Stimulated activated naive CD8-positive, alpha-beta T cell treated with anti-CD3 and anti-CD28 coated beads, Interleukin-15, amount 100 ng/mL, for 72 hours (primary cell): Measurements from ENCODE around the gene TMEM18.
A peak's percentile ranks its signal among the peaks of the same experiment; 100 is the strongest.

Experiments
- ATAC-seq: fragments of 150-1000 bp; cut with Tn5 transposase; 2 replicates; pipeline ENCODE4 v1.10.0; 2021; ENCODE audit warnings: mild to moderate bottlenecking, moderate library complexity
- DNase-seq, 2 donors: peaks; one replicate each; pipeline ENCODE4 v3.0.0; 2021 to 2022
- H3K27ac Mint-ChIP-seq, 2 donors: one replicate each; pipeline ENCODE4 v1.8.0; 2022; ENCODE audit warnings: mild to moderate bottlenecking in 2 of 2, mixed read lengths in 2 of 2, moderate library complexity in 2 of 2
- H3K27me3 Mint-ChIP-seq: one replicate; pipeline ENCODE4 v1.8.0; 2022; ENCODE audit warnings: mixed read lengths
- H3K4me1 Mint-ChIP-seq: one replicate; pipeline ENCODE4 v1.8.0; 2022; ENCODE audit warnings: mild to moderate bottlenecking, mixed read lengths
- H3K4me3 Mint-ChIP-seq, 2 donors: one replicate each; pipeline ENCODE4 v1.8.0; 2022; ENCODE audit warnings: mild to moderate bottlenecking in 2 of 2, mixed read lengths in 2 of 2, moderate library complexity in 1 of 2
- H3K9me3 Mint-ChIP-seq, 2 donors: one replicate each; pipeline ENCODE4 v1.8.0; 2022; ENCODE audit warnings: mixed read lengths in 2 of 2

TMEM18 gene

DNA sequence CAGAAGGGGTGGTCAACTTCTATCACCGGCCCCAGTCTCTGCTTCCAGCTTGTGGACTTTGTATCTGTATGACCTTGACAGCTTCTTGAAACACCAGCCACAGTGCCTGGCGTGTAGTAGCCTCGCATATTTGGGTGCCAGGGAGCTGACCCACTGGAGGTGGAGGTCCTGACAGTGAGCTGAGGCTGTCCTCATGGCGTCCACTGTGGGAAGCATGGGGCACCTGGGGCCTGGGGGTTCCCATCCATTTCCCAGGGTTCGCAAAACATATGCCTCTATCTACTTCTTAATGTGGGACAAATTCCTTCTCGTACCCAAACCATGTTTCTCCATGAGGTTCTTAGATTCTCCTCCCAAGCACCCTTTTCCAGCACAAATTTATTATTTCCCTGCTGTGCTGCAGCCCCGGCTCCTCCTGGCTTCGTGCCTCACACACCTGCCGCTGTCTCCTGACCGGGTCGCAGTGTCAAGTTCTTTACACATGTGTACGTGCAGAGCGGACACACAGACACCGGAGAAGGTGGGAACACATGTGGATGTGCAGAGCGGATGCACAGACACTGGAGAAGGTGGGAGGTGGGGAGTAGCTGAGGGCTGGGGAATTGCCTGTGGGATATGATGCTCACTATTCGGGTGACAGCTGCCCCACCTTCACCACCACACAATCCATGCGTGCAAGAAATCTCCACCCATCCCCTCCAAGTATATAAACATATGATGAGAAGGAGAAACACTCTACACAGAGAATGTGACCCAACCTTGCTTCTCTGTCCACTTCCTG lies 23.4 kb downstream of the TMEM18 start:
- H3K9me3 Mint-ChIP-seq: no peaks in the 10 kb centered on the region
- ATAC-seq (no peak), DNase-seq (no peak)
- H3K4me1 Mint-ChIP-seq: peaks cover 44% of the 10 kb centered on the region
- H3K27ac Mint-ChIP-seq: no peak overlapping the region
- H3K4me3 Mint-ChIP-seq: no peak overlapping the region
- no peaks in the 10 kb centered on the region for H3K27me3 Mint-ChIP-seq

DNA sequence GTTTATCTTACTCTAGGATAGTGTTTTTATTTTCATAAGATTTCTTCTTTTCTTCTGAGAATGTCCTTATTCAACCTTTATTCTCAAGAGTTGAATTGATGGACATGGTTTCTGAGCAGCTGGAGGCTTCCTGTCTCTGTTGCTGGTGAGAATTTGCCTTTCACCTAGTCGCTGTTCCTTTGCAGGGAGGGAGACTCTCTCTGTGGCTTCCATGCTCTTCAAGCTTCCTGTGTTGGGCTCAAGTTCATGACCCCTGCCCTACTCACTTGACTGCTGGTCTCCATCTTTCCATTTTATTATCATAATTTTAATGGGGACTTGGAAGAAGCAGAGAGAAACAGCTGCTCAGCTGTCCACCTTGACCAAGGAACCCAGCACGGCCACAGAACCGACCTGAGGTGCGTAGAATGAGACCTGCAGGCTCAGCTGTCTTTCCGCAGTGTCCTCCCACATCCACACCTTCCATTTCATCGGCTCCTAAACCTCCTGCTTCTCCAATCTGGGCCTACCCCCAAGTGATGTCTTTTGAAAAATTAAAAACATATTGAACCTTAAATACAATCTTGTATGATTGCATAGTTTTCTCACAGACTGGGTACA lies 24.2 kb downstream of the TMEM18 start:
- no peak overlapping the region for H3K4me3 Mint-ChIP-seq
- peak overlapping the region in 1 of 2 donors; percentile 57 for H3K27ac Mint-ChIP-seq
- no peaks in the 10 kb centered on the region for H3K9me3 Mint-ChIP-seq
- no peaks in the 10 kb centered on the region for H3K27me3 Mint-ChIP-seq
- ATAC-seq (no peak), DNase-seq (no peak)
- H3K4me1 Mint-ChIP-seq: peaks cover 44% of the 10 kb centered on the region

DNA sequence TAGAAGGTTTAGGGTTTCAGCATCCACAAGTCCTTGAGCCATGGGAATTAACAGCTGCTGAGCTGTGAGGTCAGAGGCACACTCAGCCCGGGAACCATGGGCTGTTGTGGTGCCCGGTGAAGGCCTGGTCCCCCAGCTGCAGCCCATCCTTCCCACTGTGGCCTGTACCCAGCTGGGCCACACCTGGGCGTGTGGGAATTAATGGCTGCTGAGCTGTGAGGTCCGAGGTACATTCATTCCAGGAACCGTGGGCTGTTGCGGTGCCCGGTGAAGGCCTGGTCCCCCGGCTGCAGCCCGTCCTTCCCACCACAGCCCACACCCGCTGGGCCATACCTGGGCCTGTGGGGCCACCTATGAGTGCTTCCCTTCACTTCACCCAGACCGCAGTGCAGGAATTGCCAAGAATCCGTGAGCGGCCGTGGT lies 25.2 kb downstream of the TMEM18 start:
- Mint-ChIP-seq H3K4me1 (peaks cover 40% of the 10 kb centered on the region), H3K27me3 (peaks cover under 1% of the 10 kb centered on the region), H3K4me3 (no peak overlapping the region), H3K9me3 (no peaks in the 10 kb centered on the region), H3K27ac (no peak overlapping the region)
- DNase-seq (no peak), ATAC-seq (no peak)

DNA sequence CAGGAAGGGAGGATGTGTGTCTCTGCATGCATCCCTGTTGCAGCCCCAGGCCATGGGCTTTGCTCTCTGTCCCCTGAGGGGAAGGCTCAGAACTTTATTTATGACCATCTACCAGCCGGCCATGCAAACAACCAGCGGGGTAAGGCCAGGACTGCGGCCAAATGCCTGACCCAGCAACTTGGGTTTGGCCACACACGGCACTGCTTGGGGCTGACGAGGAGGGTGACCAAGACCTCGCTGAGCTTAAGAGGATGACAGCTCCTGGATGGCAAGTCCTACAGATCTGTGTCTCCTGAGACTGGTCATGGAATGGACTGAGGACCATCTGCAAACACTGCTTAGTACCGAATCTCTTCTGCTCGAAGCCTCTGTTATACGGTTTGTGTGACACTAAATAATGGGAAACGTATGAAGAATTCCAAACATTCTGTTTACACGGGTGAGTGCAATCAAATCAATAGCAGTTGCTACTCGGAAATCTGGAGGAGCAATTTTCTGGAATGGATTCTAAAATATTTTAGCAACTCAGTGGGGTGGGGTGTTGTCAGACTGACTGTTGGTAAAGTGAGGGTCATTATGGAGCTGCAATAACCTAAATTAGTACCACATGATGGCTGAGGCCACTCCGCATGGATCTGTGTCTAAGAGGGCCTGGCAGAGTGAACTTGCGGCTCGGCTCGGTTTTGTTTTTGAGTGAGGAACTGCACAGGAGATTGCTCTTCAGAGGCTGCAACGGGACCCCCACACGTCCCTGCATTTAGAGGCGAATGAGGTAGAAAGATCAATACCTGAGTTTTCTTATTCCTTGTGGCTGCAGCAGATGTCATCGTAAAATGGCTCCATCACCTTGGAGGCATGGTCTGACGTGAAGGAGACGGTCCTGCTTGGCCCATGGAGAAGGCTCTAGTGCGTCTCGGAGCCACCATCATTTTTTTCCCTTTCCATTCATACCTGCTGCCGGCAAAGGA lies 26.6 kb downstream of the TMEM18 start:
- peaks cover 31% of the 10 kb centered on the region for H3K4me1 Mint-ChIP-seq
- H3K27ac Mint-ChIP-seq: no peak overlapping the region
- DNase-seq: no peak
- peaks cover 11% of the 10 kb centered on the region for H3K27me3 Mint-ChIP-seq
- H3K4me3 Mint-ChIP-seq: no peak overlapping the region
- ATAC-seq: no peak
- H3K9me3 Mint-ChIP-seq: no peaks in the 10 kb centered on the region

DNA sequence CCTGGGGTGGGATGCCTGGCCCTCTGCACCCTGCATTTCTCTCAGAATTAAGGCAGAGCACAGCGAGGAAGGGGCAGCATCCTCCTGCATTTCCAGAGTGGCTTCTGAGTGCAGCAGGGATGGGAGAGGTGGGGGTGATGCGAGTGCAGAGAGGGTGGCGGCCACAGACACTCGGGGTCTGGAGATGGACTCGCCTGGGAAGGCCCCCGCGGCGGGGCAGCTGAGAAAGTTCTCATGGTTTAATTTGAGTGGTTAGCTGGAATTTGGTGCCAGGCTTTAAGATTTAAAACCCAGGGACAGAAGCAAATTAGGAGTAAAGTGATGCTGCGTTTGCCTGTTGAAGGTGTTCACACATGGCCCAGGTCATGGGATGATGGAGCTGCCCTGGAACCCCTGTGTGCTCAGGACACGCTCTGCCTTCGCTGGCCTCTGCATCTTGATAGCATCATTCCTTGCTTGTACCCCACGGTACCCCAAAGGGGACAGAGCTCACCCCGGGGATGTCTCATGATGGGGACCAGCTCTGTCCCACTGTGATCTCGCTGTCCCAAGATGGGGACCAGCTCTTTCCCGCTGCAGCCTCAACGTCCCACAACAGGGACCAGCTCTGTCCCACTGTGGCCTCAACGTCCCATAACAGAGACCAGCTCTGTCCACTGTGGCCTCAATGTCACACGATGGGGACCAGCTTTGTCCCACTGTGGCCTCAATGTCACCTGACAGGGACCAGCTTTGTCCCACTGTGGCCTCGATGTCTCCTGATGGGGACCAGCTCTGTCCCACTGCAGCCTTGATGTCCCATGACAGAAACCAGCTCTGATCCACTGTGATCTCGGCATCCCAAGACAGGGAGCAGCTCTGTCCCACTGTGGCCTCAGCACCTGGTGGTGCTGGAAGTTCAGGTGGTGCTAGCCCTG lies 27.5 kb downstream of the TMEM18 start:
- Mint-ChIP-seq H3K9me3 (no peaks in the 10 kb centered on the region), H3K4me1 (peaks cover 21% of the 10 kb centered on the region), H3K4me3 (no peak overlapping the region), H3K27me3 (peaks cover 11% of the 10 kb centered on the region), H3K27ac (no peak overlapping the region)
- ATAC-seq (no peak), DNase-seq (peak in 1 of 2 donors; percentile 2)

DNA sequence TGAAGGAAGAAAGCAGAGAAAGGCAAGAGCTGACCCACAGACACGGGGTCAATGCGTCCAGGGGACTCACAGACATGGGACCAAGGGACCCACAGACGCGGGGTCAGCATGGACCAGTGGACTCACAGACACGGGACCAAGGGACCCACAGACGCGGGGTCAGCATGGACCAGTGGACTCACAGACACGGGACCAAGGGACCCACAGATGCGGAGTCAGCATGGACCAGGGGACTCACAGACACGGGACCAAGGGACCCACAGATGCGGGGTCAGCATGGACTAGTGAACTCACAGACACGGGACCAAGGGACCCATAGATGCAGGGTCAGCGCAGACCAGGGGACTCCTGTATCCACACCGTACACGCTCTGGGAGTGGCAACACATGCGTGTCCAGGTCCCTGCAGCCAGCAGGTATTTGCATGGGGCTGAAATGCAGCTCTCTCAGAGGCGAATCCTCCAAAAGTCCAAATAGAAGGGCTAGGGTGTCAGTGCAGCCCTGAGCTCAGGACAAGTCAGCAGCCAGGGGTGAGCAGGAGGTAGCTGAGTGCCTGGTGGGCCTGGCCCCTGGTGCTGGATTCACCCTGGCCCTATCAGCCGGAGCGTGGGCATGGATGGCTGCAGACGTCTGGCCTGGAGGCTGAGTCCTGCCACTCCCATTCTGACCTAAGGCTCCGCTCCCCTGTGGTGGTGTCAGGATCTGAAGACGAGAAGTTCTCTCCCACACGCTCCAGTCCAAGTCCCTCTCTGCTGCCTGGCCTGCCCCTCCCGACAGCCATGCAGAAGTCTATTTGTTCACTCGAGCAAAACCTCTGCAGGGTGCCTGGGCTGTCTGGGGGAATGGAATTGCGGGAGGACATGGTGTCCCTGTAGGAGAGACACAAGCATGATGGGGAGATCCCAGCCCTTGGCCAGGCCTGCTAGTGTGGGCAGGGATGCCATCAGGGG lies 28.5 kb downstream of the TMEM18 start:
- no peaks in the 10 kb centered on the region for H3K9me3 Mint-ChIP-seq
- DNase-seq (no peak), ATAC-seq (peak; percentile 13)
- H3K27me3 Mint-ChIP-seq: peaks cover 11% of the 10 kb centered on the region
- no peak overlapping the region for H3K4me3 Mint-ChIP-seq
- H3K4me1 Mint-ChIP-seq: peaks cover 12% of the 10 kb centered on the region
- no peak overlapping the region for H3K27ac Mint-ChIP-seq

DNA sequence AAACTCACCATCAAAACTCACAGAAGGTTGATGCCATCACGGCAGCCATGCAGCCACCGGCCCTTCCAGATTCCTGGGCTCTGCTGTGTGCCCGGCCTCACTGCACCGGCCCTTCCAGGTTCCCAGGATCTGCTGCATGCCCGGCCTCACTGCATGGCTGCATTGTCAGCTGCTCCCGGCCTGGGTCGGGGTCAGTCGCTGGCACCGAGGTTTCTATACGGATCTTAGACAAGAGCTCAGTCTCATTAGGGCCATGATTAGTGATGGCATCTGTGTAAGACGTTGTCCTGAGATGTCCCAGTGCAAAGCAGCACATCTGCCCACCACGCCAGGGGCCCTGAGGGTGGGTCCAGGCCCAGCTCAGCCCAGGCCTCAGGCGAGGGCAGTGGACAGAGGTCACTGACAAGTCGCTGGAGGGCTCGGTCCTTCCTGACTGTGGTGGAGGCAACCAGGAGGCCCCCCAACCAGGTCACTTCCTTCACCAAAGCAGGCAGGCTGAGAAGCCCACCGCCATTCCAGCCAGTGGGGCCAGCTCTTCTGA lies 29.4 kb downstream of the TMEM18 start:
- Mint-ChIP-seq H3K4me1 (peaks cover 4% of the 10 kb centered on the region), H3K4me3 (no peak overlapping the region), H3K27me3 (peaks cover 11% of the 10 kb centered on the region), H3K27ac (no peak overlapping the region), H3K9me3 (no peaks in the 10 kb centered on the region)
- no peak for DNase-seq
- ATAC-seq: no peak

DNA sequence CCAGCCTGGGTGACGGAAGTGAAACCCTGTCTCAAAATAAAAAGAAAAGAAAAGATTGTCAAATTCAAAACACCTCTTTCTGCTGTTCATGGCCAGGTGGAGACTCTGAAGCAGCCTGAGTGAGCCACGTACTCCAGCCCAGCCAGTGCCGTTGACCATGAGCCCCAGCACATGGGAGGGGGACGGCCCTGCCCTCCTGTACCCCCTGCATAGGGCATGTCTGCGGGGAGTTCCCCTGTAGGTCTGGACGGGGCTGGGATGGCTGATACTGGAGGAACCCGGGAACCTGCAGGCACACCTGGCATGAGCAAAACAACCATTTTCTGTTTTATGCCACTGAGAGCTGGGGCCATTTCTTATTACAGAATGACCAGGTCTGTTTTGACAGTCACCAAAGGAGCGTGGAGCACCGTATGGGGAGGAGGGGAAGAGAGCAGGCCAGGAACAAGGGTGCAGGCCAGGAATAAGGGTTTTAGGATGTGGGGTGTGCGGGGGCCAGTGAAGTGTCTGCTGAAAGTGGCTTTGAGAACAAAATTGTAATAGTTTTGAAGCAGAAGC lies 30.1 kb downstream of the TMEM18 start:
- DNase-seq: no peak
- H3K27ac Mint-ChIP-seq: no peak overlapping the region
- ATAC-seq: no peak
- no peaks in the 10 kb centered on the region for H3K9me3 Mint-ChIP-seq
- H3K4me1 Mint-ChIP-seq: no peaks in the 10 kb centered on the region
- H3K27me3 Mint-ChIP-seq: peaks cover 11% of the 10 kb centered on the region
- H3K4me3 Mint-ChIP-seq: no peak overlapping the region

DNA sequence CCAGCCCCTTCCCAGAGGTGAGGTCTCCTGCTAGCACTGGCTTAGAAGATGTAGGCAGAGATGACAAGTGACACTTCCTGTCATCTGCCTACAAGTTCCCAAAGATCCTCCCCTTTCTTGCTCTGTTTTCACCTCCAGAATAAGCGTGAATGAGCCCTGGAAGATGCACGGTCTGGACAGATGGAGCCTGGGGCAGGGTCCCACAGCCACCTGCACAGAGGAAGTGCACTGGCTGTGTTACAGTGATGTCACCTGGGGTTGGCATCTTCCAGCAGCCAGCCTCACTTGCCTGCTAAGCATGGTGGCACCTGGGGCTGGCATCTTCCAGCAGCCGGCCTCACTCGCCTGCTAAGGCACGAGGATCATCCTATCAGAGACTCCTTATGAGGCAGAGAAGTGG lies 32.3 kb downstream of the TMEM18 start:
- no peak overlapping the region for H3K27ac Mint-ChIP-seq
- no peak overlapping the region for H3K4me3 Mint-ChIP-seq
- peaks cover 11% of the 10 kb centered on the region for H3K27me3 Mint-ChIP-seq
- ATAC-seq (no peak), DNase-seq (peak in 1 of 2 donors; percentile 4)
- no peaks in the 10 kb centered on the region for H3K4me1 Mint-ChIP-seq
- no peaks in the 10 kb centered on the region for H3K9me3 Mint-ChIP-seq

DNA sequence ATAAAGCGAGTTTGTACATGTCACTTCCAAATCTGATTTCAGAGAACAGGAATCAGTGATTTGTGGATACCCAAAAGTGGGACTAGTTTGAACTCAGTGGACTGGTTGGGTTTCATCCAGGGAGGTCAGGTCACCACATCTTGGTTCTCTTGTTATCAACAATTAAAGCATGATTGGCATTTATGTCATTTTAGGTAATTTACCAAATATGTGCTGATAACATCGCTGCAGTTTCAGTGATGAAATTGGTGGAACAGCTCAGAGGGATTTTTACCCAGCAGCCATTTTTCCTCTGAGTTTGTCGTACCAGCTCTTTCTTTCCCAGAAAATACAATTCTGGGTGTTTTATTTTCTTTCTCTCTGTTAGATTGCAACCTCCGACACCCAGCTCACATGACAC lies 33.4 kb downstream of the TMEM18 start:
- DNase-seq: no peak
- no peak for ATAC-seq
- Mint-ChIP-seq H3K27me3 (peaks cover 11% of the 10 kb centered on the region), H3K27ac (no peak overlapping the region), H3K4me1 (no peaks in the 10 kb centered on the region), H3K4me3 (no peak overlapping the region), H3K9me3 (no peaks in the 10 kb centered on the region)

DNA sequence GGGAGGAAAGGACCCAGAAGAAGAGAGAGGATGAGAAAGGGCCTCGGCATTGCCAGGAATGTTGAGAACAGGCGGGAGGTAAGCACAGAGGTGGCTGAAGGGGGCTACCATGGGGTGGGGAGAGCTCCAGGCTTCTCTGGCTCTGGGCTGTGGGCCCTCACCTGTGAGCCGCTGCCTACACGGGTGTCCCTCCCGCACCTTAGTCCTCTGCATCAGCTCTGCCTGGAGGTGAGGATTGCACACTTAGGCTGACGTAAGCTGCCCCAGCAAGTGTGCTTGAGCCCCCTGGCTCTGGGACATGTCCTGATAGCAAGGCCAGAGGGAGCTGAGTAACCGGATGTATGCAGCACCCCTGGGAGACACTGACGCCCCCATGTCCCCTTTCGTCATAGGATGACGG lies 33.9 kb downstream of the TMEM18 start:
- no peak overlapping the region for H3K4me3 Mint-ChIP-seq
- no peak for DNase-seq
- no peaks in the 10 kb centered on the region for H3K4me1 Mint-ChIP-seq
- no peaks in the 10 kb centered on the region for H3K9me3 Mint-ChIP-seq
- no peak for ATAC-seq
- peaks cover 11% of the 10 kb centered on the region for H3K27me3 Mint-ChIP-seq
- no peak overlapping the region for H3K27ac Mint-ChIP-seq

DNA sequence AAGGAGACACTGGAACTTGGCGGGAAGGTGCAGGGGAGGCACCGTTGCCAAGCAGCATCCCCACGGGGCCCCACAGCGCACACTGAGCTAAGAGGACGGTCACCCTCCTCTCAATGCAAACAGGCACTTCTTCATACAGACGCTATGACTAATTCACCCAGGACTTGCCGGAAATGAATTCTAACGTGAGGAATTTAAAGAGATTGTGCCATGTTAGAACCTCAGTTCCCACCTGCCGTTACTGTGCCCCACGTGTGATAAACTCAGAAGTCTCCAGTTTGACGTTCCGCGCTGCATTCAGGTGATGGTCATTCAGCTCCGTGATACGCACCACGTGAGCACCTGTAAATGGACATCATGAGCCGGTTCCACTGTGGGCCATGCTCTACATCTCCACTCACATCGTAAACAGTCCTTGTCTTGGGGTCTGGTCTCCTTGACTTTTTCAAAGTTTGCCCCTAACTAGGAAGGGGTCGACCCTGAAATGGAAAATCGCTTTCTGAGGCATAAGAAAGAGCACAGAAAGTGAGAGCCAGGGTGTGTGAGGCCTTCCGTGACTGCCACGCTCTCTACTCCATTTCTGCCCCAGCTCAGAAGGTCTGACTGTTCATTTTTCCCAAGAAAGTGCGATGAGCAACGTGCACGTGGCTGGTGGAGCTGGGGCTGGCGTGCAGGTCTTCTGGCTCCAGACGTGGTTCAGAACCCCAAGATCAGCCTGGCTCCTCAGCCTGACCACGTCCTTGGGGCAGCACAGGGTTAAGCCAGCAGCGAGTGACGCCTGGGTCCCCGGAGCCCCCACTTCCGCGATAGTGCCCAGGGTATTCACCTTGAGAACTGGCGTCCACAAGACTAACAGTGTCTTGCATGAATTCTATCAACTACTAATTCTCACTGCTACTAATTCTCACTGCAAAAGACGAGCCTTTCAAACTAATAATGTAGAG lies 35.1 kb downstream of the TMEM18 start:
- DNase-seq: no peak

More for the DNA sequence above, 35.1 kb downstream of the TMEM18 start:
- H3K27me3 Mint-ChIP-seq: peaks cover 11% of the 10 kb centered on the region
- no peak overlapping the region for H3K4me3 Mint-ChIP-seq
- no peaks in the 10 kb centered on the region for H3K9me3 Mint-ChIP-seq
- ATAC-seq: no peak
- H3K4me1 Mint-ChIP-seq: peaks cover 3% of the 10 kb centered on the region
- H3K27ac Mint-ChIP-seq: no peak overlapping the region
